ENCODE data around the gene OR9Q2. TPM values are rescaled to one million over a fixed set of nuclear protein-coding genes. Genes with fewer than 3 reads are reported as not detected.
"Not testable (repeated sequence)": the region's sequence is repeated elsewhere in the genome, so short reads cannot be mapped to it uniquely, and the experiment has no call there.

OR9Q2 gene
- total and polyA plus RNA-seq, 4 donors, result not detected

- H3K4me1 ChIP-seq (ENCODE audit: control insufficient read depth in 1 of 2, insufficient read depth in 2 of 2, low read length in 2 of 2), result no peaks in the 10 kb centered on the region
- 89 to 92% methylated on average over 4 of the region's 4 CpGs for WGBS, 2 donors
- ATAC-seq (ENCODE audit: low FRiP score) (no peak), DNase-seq (no peak)
- H3K27ac ChIP-seq (ENCODE audit: low read depth in 1 of 2, low read length in 2 of 2), result no peak overlapping the region
- H3K36me3 ChIP-seq (ENCODE audit: control insufficient read depth in 1 of 2, insufficient read depth in 2 of 2, low read length in 1 of 2), result no peaks in the 10 kb centered on the region
- H3K4me3 ChIP-seq (ENCODE audit: low read length in 2 of 2), result no peak overlapping the region
- intact Hi-C loops (cut with DNase I), result no loop called here
- H3K9me3 ChIP-seq (ENCODE audit: control insufficient read depth, low read length), result no peaks in the 10 kb centered on the region
- no peaks in the 10 kb centered on the region for H3K27me3 ChIP-seq (ENCODE audit: control insufficient read depth in 1 of 2, insufficient read depth in 2 of 2, low read length in 1 of 2)
These were observed 1.9 kb upstream of the OR9Q2 start for GRCh38 chr11:58186938-58187337.

GRCh38 chr11:58192229-58192628, 3.4 kb downstream of the OR9Q2 start:
- no peak overlapping the region for H3K4me3 ChIP-seq (ENCODE audit: low read length in 2 of 2)
- no peaks in the 10 kb centered on the region for H3K9me3 ChIP-seq (ENCODE audit: control insufficient read depth, low read length)
- intact Hi-C loops (cut with DNase I), result no loop called here
- H3K36me3 ChIP-seq (ENCODE audit: control insufficient read depth in 1 of 2, insufficient read depth in 2 of 2, low read length in 1 of 2), result no peaks in the 10 kb centered on the region
- ATAC-seq (ENCODE audit: low FRiP score), result no peak
- H3K4me1 ChIP-seq (ENCODE audit: control insufficient read depth in 1 of 2, insufficient read depth in 2 of 2, low read length in 2 of 2), result no peaks in the 10 kb centered on the region
- 78% methylated on average over 3 of the region's 3 CpGs for WGBS, 2 donors
- no peaks in the 10 kb centered on the region for H3K27me3 ChIP-seq (ENCODE audit: control insufficient read depth in 1 of 2, insufficient read depth in 2 of 2, low read length in 1 of 2)
- no peak for DNase-seq
- no peak overlapping the region for H3K27ac ChIP-seq (ENCODE audit: low read depth in 1 of 2, low read length in 2 of 2)

- H3K4me3 ChIP-seq (ENCODE audit: low read length in 2 of 2), result no peak overlapping the region
- H3K27me3 ChIP-seq (ENCODE audit: control insufficient read depth in 1 of 2, insufficient read depth in 2 of 2, low read length in 1 of 2), result no peaks in the 10 kb centered on the region
- intact Hi-C loops (cut with DNase I), result no loop called here
These were observed 4.5 kb downstream of the OR9Q2 start for GRCh38 chr11:58193391-58193790.

GRCh38 chr11:58195939-58196338, 7.1 kb downstream of the OR9Q2 start:
- no peak overlapping the region for H3K27ac ChIP-seq (ENCODE audit: low read depth in 1 of 2, low read length in 2 of 2)
- intact Hi-C loops (cut with DNase I), result no loop called here
- no peaks in the 10 kb centered on the region for H3K27me3 ChIP-seq (ENCODE audit: control insufficient read depth in 1 of 2, insufficient read depth in 2 of 2, low read length in 1 of 2)
- H3K4me1 ChIP-seq (ENCODE audit: control insufficient read depth in 1 of 2, insufficient read depth in 2 of 2, low read length in 2 of 2), result no peaks in the 10 kb centered on the region
- H3K4me3 ChIP-seq (ENCODE audit: low read length in 2 of 2), result no peak overlapping the region
- H3K9me3 ChIP-seq (ENCODE audit: control insufficient read depth, low read length), result no peaks in the 10 kb centered on the region
- DNase-seq, result no peak
- 88 to 96% methylated on average over 2 of the region's 2 CpGs for WGBS, 2 donors
- no peak for ATAC-seq (ENCODE audit: low FRiP score)
- H3K36me3 ChIP-seq (ENCODE audit: control insufficient read depth in 1 of 2, insufficient read depth in 2 of 2, low read length in 1 of 2), result no peaks in the 10 kb centered on the region

More at GRCh38 chr11:58193391-58193790, 4.5 kb downstream of the OR9Q2 start:
- no peaks in the 10 kb centered on the region for H3K9me3 ChIP-seq (ENCODE audit: control insufficient read depth, low read length)
- DNase-seq (no peak), ATAC-seq (ENCODE audit: low FRiP score) (no peak)
- H3K36me3 ChIP-seq (ENCODE audit: control insufficient read depth in 1 of 2, insufficient read depth in 2 of 2, low read length in 1 of 2), result no peaks in the 10 kb centered on the region
- no peaks in the 10 kb centered on the region for H3K4me1 ChIP-seq (ENCODE audit: control insufficient read depth in 1 of 2, insufficient read depth in 2 of 2, low read length in 2 of 2)
- H3K27ac ChIP-seq (ENCODE audit: low read depth in 1 of 2, low read length in 2 of 2), result no peak overlapping the region

GRCh38 chr11:58199271-58199670, 10.4 kb downstream of the OR9Q2 start:
- no peak for ATAC-seq (ENCODE audit: low FRiP score)
- no peaks in the 10 kb centered on the region for H3K4me1 ChIP-seq (ENCODE audit: control insufficient read depth in 1 of 2, insufficient read depth in 2 of 2, low read length in 2 of 2)
- no peaks in the 10 kb centered on the region for H3K36me3 ChIP-seq (ENCODE audit: control insufficient read depth in 1 of 2, insufficient read depth in 2 of 2, low read length in 1 of 2)
- no peak overlapping the region for H3K27ac ChIP-seq (ENCODE audit: low read depth in 1 of 2, low read length in 2 of 2)
- WGBS, 2 donors, result 55 to 57% methylated on average over 1 of the region's 1 CpG
- H3K4me3 ChIP-seq (ENCODE audit: low read length in 2 of 2), result no peak overlapping the region
- H3K27me3 ChIP-seq (ENCODE audit: control insufficient read depth in 1 of 2, insufficient read depth in 2 of 2, low read length in 1 of 2), result no peaks in the 10 kb centered on the region
- intact Hi-C loops (cut with DNase I), result no loop called here
- DNase-seq, result no peak
- no peaks in the 10 kb centered on the region for H3K9me3 ChIP-seq (ENCODE audit: control insufficient read depth, low read length)

- no peaks in the 10 kb centered on the region for H3K4me1 ChIP-seq (ENCODE audit: control insufficient read depth in 1 of 2, insufficient read depth in 2 of 2, low read length in 2 of 2)
- no peak within 1 kb of the TSS for H3K4me3 ChIP-seq (ENCODE audit: low read length in 2 of 2)
- DNase-seq, result no peak
- no peaks in the 10 kb centered on the region for H3K9me3 ChIP-seq (ENCODE audit: control insufficient read depth, low read length)
- intact Hi-C loops (cut with DNase I), result no loop called here
- no peaks in the 10 kb centered on the region for H3K36me3 ChIP-seq (ENCODE audit: control insufficient read depth in 1 of 2, insufficient read depth in 2 of 2, low read length in 1 of 2)
- no peaks in the 10 kb centered on the region for H3K27me3 ChIP-seq (ENCODE audit: control insufficient read depth in 1 of 2, insufficient read depth in 2 of 2, low read length in 1 of 2)
- no peak for ATAC-seq (ENCODE audit: low FRiP score)
- no peak within 1 kb of the TSS for H3K27ac ChIP-seq (ENCODE audit: low read depth in 1 of 2, low read length in 2 of 2)
These were observed 15.2 kb downstream of the OR9Q2 start, which contains the start of gene OR1S2 for GRCh38 chr11:58204042-58204441. OR1S2 (minus strand) TSS chr11:58204142; CDS start chr11:58204142, 0 bp downstream.

GRCh38 chr11:58212420-58212819, 23.6 kb downstream of the OR9Q2 start, which contains the start of gene OR1S1:
OR1S1 (plus strand) TSS chr11:58212720.
- H3K36me3 ChIP-seq (ENCODE audit: control insufficient read depth in 1 of 2, insufficient read depth in 2 of 2, low read length in 1 of 2); H3K27me3 ChIP-seq (ENCODE audit: control insufficient read depth in 1 of 2, insufficient read depth in 2 of 2, low read length in 1 of 2); H3K4me1 ChIP-seq (ENCODE audit: control insufficient read depth in 1 of 2, insufficient read depth in 2 of 2, low read length in 2 of 2); H3K27ac ChIP-seq (ENCODE audit: low read depth in 1 of 2, low read length in 2 of 2); DNase-seq; H3K4me3 ChIP-seq (ENCODE audit: low read length in 2 of 2); ATAC-seq (ENCODE audit: low FRiP score); intact Hi-C loops (cut with DNase I); H3K9me3 ChIP-seq (ENCODE audit: control insufficient read depth, low read length): not testable (repeated sequence)
- WGBS, 2 donors, result 69 to 75% methylated on average over 2 of the region's 2 CpGs

- Histone ChIP-seq H3K4me1 (ENCODE audit: control insufficient read depth in 1 of 2, insufficient read depth in 2 of 2, low read length in 2 of 2) (no peaks in the 10 kb centered on the region), H3K36me3 (ENCODE audit: control insufficient read depth in 1 of 2, insufficient read depth in 2 of 2, low read length in 1 of 2) (no peaks in the 10 kb centered on the region), H3K4me3 (ENCODE audit: low read length in 2 of 2) (no peak overlapping the region), H3K27me3 (ENCODE audit: control insufficient read depth in 1 of 2, insufficient read depth in 2 of 2, low read length in 1 of 2) (no peaks in the 10 kb centered on the region), H3K27ac (ENCODE audit: low read depth in 1 of 2, low read length in 2 of 2) (no peak overlapping the region), H3K9me3 (ENCODE audit: control insufficient read depth, low read length) (no peaks in the 10 kb centered on the region)
- DNase-seq (no peak), ATAC-seq (ENCODE audit: low FRiP score) (no peak)
- intact Hi-C loops (cut with DNase I), result no loop called here
These were observed 27.6 kb downstream of the OR9Q2 start for GRCh38 chr11:58216476-58216875.

- H3K27me3 ChIP-seq (ENCODE audit: control insufficient read depth in 1 of 2, insufficient read depth in 2 of 2, low read length in 1 of 2), result no peaks in the 10 kb centered on the region
- H3K9me3 ChIP-seq (ENCODE audit: control insufficient read depth, low read length), result peaks cover 3% of the 10 kb centered on the region
- ATAC-seq (ENCODE audit: low FRiP score) (no peak), DNase-seq (no peak)
- H3K4me3 ChIP-seq (ENCODE audit: low read length in 2 of 2), result no peak overlapping the region
- H3K36me3 ChIP-seq (ENCODE audit: control insufficient read depth in 1 of 2, insufficient read depth in 2 of 2, low read length in 1 of 2), result no peaks in the 10 kb centered on the region
- 71 to 77% methylated on average over 7 of the region's 7 CpGs for WGBS, 2 donors
- H3K4me1 ChIP-seq (ENCODE audit: control insufficient read depth in 1 of 2, insufficient read depth in 2 of 2, low read length in 2 of 2), result no peaks in the 10 kb centered on the region
- intact Hi-C loops (cut with DNase I), result no loop called here
- no peak overlapping the region for H3K27ac ChIP-seq (ENCODE audit: low read depth in 1 of 2, low read length in 2 of 2)
These were observed 33.9 kb downstream of the OR9Q2 start for GRCh38 chr11:58222721-58223120.
